GM10248 (cell line): Measurements from ENCODE around the gene SLC37A1.

ENCODE experiments used
- CTCF ChIA-PET: fragments of 300-600 bp; sonication (Branson Sonifier 250); formaldehyde crosslinking; extraction: SDS; loops from one replicate; lab custom pipeline; 2021; ENCODE audit warnings: antibody characterized with exemption; lab: Yijun Ruan, JAX
- POLR2A ChIA-PET: fragments of 350-650 bp; sonication (Branson Sonifier 250); formaldehyde crosslinking; extraction: SDS; loops from one replicate; lab custom pipeline; 2020; ENCODE audit warnings: antibody characterized with exemption; lab: Yijun Ruan, JAX
- DNase-seq: peaks from one replicate; pipeline ENCODE4 v3.0.0; 2012; ENCODE audit errors: extremely low spot score
- CTCF ChIP-seq: IDR thresholded peaks from 2 replicates; pipeline ENCODE4 v1.5.1; 2012; ENCODE audit warnings: mild to moderate bottlenecking, low read depth; ENCODE audit errors: extremely low read depth, missing control alignments, control extremely low read depth

SLC37A1 gene

GRCh38 chr21:42607525-42608102, 94.0 kb downstream of the SLC37A1 start:
- CTCF ChIA-PET: interaction anchor here (1.4 kb wide), 1 partner anchor 15 kb away, joined by 6 read pairs; no protein-coding TSS in a partner anchor
- DNase-seq: no peak
- POLR2A ChIA-PET: no interaction called here
- TF ChIP-seq CTCF: no peak

GRCh38 chr21:42608446-42608845, 94.8 kb downstream of the SLC37A1 start:
- TF ChIP-seq CTCF: no peak
- ChIA-PET POLR2A (no interaction called here), CTCF (no interaction called here)
- no peak for DNase-seq

- DNase-seq: no peak
- TF ChIP-seq CTCF: no peak
- ChIA-PET POLR2A (no interaction called here), CTCF (no interaction called here)
Observed at GRCh38 chr21:42609811-42610210, 96.2 kb downstream of the SLC37A1 start.

- DNase-seq: no peak
- CTCF ChIA-PET: no interaction called here
- TF ChIP-seq CTCF: no peak
- POLR2A ChIA-PET: interaction anchor here (0.5 kb wide), 1 partner anchor 14 kb away, joined by 6 read pairs; no protein-coding TSS in a partner anchor
Observed at GRCh38 chr21:42611852-42612251, 98.2 kb downstream of the SLC37A1 start.

- POLR2A ChIA-PET: interaction anchor here (0.5 kb wide), 1 partner anchor 15 kb away, joined by 6 read pairs; no protein-coding TSS in a partner anchor
- no peak for DNase-seq
- CTCF ChIA-PET: no interaction called here
- no peak for TF ChIP-seq CTCF
Observed at GRCh38 chr21:42612390-42612789, 98.7 kb downstream of the SLC37A1 start.

- TF ChIP-seq CTCF: no peak
- CTCF ChIA-PET: no interaction called here
- DNase-seq: no peak
- POLR2A ChIA-PET: no interaction called here
Observed at GRCh38 chr21:42613756-42614155, 100.1 kb downstream of the SLC37A1 start.
